NCI-H2029 treated with DMSO at 0.1 percent for 48 hours (cell line): Measurements from ENCODE around the gene NRL.

Experiments
- DNase-seq: peaks from one replicate; lab custom pipeline; 2025; lab: John Stamatoyannopoulos, UW

The NRL gene

GRCh38 chr14:24144451-24144850, 29.7 kb upstream of the NRL start:
- DNase-seq, result no peak

GRCh38 chr14:24143511-24143910, 28.8 kb upstream of the NRL start:
- no peak for DNase-seq

- DNase-seq, result peak; percentile 98
Observed at GRCh38 chr14:24141097-24141880, 26.5 kb upstream of the NRL start, which contains the start of gene EMC9. TSS of gene EMC9 (minus strand) at chr14:24141591. CDS start at chr14:24141304, 287 bp downstream.

GRCh38 chr14:24139272-24139934, 24.7 kb upstream of the NRL start:
- no peak for DNase-seq

GRCh38 chr14:24138396-24139271, 23.9 kb upstream of the NRL start:
- no peak for DNase-seq

- DNase-seq, result no peak
Observed at GRCh38 chr14:24137529-24138395, 23.0 kb upstream of the NRL start.

GRCh38 chr14:24136684-24137528, 22.2 kb upstream of the NRL start:
- DNase-seq, result no peak

GRCh38 chr14:24135834-24136683, 21.3 kb upstream of the NRL start, which contains the start of gene PSME1:
TSS of gene PSME1 (plus strand) at chr14:24136194. CDS start at chr14:24136263, 69 bp downstream.
- DNase-seq, result peak; percentile 73

GRCh38 chr14:24135584-24135833, 20.8 kb upstream of the NRL start:
- DNase-seq, result no peak

GRCh38 chr14:24133735-24134134, 19.0 kb upstream of the NRL start:
- no peak for DNase-seq

- no peak for DNase-seq
Observed at GRCh38 chr14:24132976-24133375, 18.2 kb upstream of the NRL start.

- peak; percentile 72 for DNase-seq
Observed at GRCh38 chr14:24132061-24132685, 17.4 kb upstream of the NRL start.

- DNase-seq, result no peak
Observed at GRCh38 chr14:24131549-24131966, 16.8 kb upstream of the NRL start.

GRCh38 chr14:24130717-24131548, 16.2 kb upstream of the NRL start:
- no peak for DNase-seq

- no peak for DNase-seq
Observed at GRCh38 chr14:24130380-24130716, 15.6 kb upstream of the NRL start, which contains the start of gene FITM1. TSS of gene FITM1 (plus strand) at chr14:24130659. CDS start at chr14:24131564, 905 bp downstream.

GRCh38 chr14:24129410-24129998, 14.8 kb upstream of the NRL start:
- DNase-seq, result no peak

GRCh38 chr14:24127673-24128072, 12.9 kb upstream of the NRL start:
- no peak for DNase-seq

- no peak for DNase-seq
Observed at GRCh38 chr14:24126939-24127338, 12.2 kb upstream of the NRL start.
